Retinal pigment epithelial cell (primary cell): ENCODE results near the gene RASA2.
A peak's percentile ranks its signal among the peaks of the same experiment; 100 is the strongest.

ENCODE experiments used
- DNase-seq: peaks from one replicate; pipeline ENCODE4 v3.0.0-alpha.2; 2010; ENCODE audit warnings: low read depth
- H3K4me3 ChIP-seq: 2 replicates; pipeline ENCODE4 v1.5.1; 2011; ENCODE audit warnings: mild to moderate bottlenecking, low read length, control low read depth, moderate library complexity
- TF ChIP-seq, protein P1 (sequence below): conservative IDR thresholded peaks from 2 replicates; pipeline ENCODE4 v1.5.1; 2011; ENCODE audit warnings: low read depth, low read length, control low read depth, inconsistent platforms

Gene RASA2

DNA sequence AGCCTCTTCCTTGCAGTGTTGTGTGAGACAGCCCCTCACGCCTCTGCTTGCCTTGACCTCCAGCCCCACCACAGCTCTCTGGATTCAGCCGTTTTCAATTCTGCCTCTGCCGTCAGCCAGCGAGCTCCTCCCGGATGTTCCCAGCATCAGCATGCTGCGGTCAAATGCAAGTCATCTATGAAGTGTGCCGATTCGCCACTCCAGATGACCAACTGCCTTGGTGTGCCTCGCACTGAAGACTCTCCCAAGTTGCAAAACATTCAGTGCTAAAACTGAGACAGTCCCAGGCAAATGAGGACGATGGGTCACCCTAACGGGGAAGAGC is 30.6 kb upstream of the RASA2 start:
- H3K4me3 ChIP-seq, result no peak overlapping the region
- DNase-seq, result no peak
- TF ChIP-seq, protein P1, sequence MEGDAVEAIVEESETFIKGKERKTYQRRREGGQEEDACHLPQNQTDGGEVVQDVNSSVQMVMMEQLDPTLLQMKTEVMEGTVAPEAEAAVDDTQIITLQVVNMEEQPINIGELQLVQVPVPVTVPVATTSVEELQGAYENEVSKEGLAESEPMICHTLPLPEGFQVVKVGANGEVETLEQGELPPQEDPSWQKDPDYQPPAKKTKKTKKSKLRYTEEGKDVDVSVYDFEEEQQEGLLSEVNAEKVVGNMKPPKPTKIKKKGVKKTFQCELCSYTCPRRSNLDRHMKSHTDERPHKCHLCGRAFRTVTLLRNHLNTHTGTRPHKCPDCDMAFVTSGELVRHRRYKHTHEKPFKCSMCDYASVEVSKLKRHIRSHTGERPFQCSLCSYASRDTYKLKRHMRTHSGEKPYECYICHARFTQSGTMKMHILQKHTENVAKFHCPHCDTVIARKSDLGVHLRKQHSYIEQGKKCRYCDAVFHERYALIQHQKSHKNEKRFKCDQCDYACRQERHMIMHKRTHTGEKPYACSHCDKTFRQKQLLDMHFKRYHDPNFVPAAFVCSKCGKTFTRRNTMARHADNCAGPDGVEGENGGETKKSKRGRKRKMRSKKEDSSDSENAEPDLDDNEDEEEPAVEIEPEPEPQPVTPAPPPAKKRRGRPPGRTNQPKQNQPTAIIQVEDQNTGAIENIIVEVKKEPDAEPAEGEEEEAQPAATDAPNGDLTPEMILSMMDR, result no peak

GRCh38 chr3:141457624-141458236 is 29.1 kb upstream of the RASA2 start:
- DNase-seq, result no peak
- no peak overlapping the region for H3K4me3 ChIP-seq
- TF ChIP-seq, protein P1, result no peak

GRCh38 chr3:141459008-141459407 is 27.8 kb upstream of the RASA2 start:
- TF ChIP-seq, protein P1, result no peak
- no peak for DNase-seq
- H3K4me3 ChIP-seq, result no peak overlapping the region

DNA sequence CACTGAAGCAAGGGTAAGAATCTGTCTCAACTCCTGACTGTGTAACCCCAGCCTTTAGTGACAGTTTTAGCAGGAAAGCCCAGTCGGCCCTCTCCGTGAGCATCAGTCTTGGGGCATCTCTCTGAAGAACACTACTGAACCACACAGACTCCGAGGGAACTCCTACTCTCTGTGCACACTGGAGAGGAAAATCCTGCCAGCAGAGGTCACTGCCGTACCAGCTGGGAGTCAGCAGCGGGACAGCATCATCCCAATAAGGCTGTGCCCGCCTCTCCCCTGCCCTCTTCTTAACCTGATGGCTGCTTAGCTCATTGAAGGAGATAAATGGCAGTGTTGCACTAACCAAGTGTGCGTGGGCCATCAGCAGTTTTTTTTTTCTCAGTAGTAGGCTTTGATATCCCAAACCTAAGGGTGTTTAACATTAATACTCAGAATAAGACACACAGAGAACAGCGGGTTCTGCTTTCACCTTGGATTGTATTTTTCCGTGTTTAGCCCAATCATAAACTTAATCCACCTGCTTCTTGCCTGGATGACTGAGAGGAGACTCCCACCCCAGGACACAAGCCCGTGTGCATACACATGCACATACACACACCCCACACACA is 26.6 kb upstream of the RASA2 start:
- DNase-seq, result peak; percentile 21
- no peak overlapping the region for H3K4me3 ChIP-seq
- TF ChIP-seq, protein P1, result peak; percentile 89

DNA sequence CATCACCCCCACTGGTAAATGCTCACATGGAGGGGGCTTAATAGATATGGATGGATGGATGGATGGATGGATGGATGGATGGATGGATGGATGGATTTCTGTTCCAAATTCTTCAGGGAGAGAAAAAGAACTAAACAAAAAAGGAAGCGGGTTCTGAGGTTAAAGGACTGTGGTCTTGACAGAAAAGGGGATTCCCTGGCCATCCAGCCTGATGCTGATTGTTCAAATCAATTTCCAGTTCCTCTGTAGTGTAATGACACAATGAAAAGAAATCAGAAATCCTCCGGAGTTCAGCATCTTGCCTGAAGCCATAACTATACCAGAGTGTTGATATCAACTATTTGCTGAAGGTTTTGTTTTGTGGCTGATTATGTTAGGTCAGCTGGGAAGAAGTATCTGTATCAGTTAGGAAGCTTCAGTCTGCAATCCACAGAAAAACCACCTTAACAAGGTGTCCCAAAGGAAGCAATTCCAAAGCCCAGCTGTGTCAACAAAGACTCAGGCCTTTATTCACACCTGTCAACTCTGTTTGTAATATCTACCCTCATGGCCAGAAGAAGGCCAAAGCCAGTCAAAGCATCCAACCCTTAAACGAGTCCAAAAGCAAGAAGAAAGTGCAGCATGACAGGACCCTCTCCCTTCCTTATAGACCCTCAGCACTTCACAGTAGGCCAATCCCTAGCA is 24.5 kb upstream of the RASA2 start:
- TF ChIP-seq, protein P1, result no peak
- no peak overlapping the region for H3K4me3 ChIP-seq
- no peak for DNase-seq

GRCh38 chr3:141465221-141465620 is 21.6 kb upstream of the RASA2 start:
- no peak overlapping the region for H3K4me3 ChIP-seq
- TF ChIP-seq, protein P1, result no peak
- no peak for DNase-seq
